ENCODE measurements around the gene UBTD2.
"Not testable (repeated sequence)": the region's sequence is repeated elsewhere in the genome, so short reads cannot be mapped to it uniquely, and the experiment has no call there.

The UBTD2 gene

GRCh38 chr5:172288465-172288864, 4.9 kb upstream of the UBTD2 start:
- POLR2A ChIA-PET, result no interaction called here
- peaks cover 9% of the 10 kb centered on the region for H3K4me1 ChIP-seq (ENCODE audit: control insufficient read depth, insufficient read depth, low read length)
- no peak overlapping the region for H3K4me3 ChIP-seq (ENCODE audit: low read depth, low read length)
- no peaks in the 10 kb centered on the region for H3K36me3 ChIP-seq (ENCODE audit: control insufficient read depth in 2 of 2, insufficient read depth in 1 of 2, low read length in 2 of 2)
- no peak overlapping the region for H3K27ac ChIP-seq (ENCODE audit: extremely low read depth, low read depth, low read length)
- H3K9me3 ChIP-seq (ENCODE audit: control insufficient read depth, insufficient read depth, low read depth, low read length), result no peaks in the 10 kb centered on the region
- TF ChIP-seq ZNF398 (tag by site-specific recombination; IDR thresholded peaks at IDR 0.05) (no peak), TCF7L2 (IDR thresholded peaks at IDR 0.05; ENCODE audit: borderline replicate concordance, low read depth, low read length) (no peak)
- CTCF ChIA-PET, result no interaction called here

GRCh38 chr5:172287140-172287539, 3.6 kb upstream of the UBTD2 start:
- POLR2A ChIA-PET; H3K27ac ChIP-seq (ENCODE audit: extremely low read depth, low read depth, low read length); H3K4me3 ChIP-seq (ENCODE audit: low read depth, low read length); H3K4me1 ChIP-seq (ENCODE audit: control insufficient read depth, insufficient read depth, low read length); H3K9me3 ChIP-seq (ENCODE audit: control insufficient read depth, insufficient read depth, low read depth, low read length); H3K36me3 ChIP-seq (ENCODE audit: control insufficient read depth in 2 of 2, insufficient read depth in 1 of 2, low read length in 2 of 2): not testable (repeated sequence)
- CTCF ChIA-PET, result interaction anchor here (0.7 kb wide), 1 partner anchor 421 kb away, joined by 3 read pairs; no protein-coding TSS in a partner anchor
- TF ChIP-seq ZBTB21 (tag by site-specific recombination; IDR thresholded peaks at IDR 0.05) (0 out of 2 replicates have a peak, but pooled peaks have one; percentile 12), ZNF629 (tag by site-specific recombination; IDR thresholded peaks at IDR 0.05) (peak; percentile 32; the same call in 1 of the 2 replicates), ZSCAN4 (tag by site-specific recombination; IDR thresholded peaks at IDR 0.05) (peak; percentile 50; the same call in 1 of the 2 replicates)

- ChIA-PET CTCF (interaction anchor here (0.6 to 1.5 kb wide), 7 partner anchors 8 to 181 kb away, joined by 3 to 8 read pairs (median 4); no protein-coding TSS in a partner anchor), POLR2A (interaction anchor here (0.5 kb wide), 1 partner anchor 870 kb away, joined by 3 read pairs; no protein-coding TSS in a partner anchor)
- Histone ChIP-seq H3K4me1 (ENCODE audit: control insufficient read depth, insufficient read depth, low read length) (peaks cover 18% of the 10 kb centered on the region), H3K4me3 (ENCODE audit: low read depth, low read length) (no peak overlapping the region), H3K27ac (ENCODE audit: extremely low read depth, low read depth, low read length) (no peak overlapping the region), H3K9me3 (ENCODE audit: control insufficient read depth, insufficient read depth, low read depth, low read length) (no peaks in the 10 kb centered on the region), H3K36me3 (ENCODE audit: control insufficient read depth in 2 of 2, insufficient read depth in 1 of 2, low read length in 2 of 2) (no peaks in the 10 kb centered on the region)
- TF ChIP-seq ZNF423 (tag by site-specific recombination; IDR thresholded peaks at IDR 0.05), result no peak
- TF ChIP-seq ZNF580 (tag by site-specific recombination; IDR thresholded peaks at IDR 0.05), result no peak
- no peak for TF ChIP-seq ZFP41 (tag by site-specific recombination; IDR thresholded peaks at IDR 0.05; ENCODE audit: borderline replicate concordance)
- no peak for TF ChIP-seq ZIC2 (tag by site-specific recombination; IDR thresholded peaks at IDR 0.05)
- no peak for TF ChIP-seq OSR2 (tag by site-specific recombination; IDR thresholded peaks at IDR 0.05)
- no peak for TF ChIP-seq AEBP2 (tag by site-specific recombination; IDR thresholded peaks at IDR 0.05; ENCODE audit: borderline replicate concordance)
- no peak for TF ChIP-seq ZNF16 (tag by site-specific recombination; IDR thresholded peaks at IDR 0.05; ENCODE audit: low read depth)
- TF ChIP-seq MYNN (tag by site-specific recombination; IDR thresholded peaks at IDR 0.05; ENCODE audit: borderline replicate concordance), result no peak
- TF ChIP-seq ZBTB10 (tag by site-specific recombination; IDR thresholded peaks at IDR 0.05), result no peak
- no peak for TF ChIP-seq GLI2 (tag by site-specific recombination; IDR thresholded peaks at IDR 0.05; ENCODE audit: borderline replicate concordance, low read depth)
- no peak for TF ChIP-seq ZNF645 (tag by site-specific recombination; IDR thresholded peaks at IDR 0.05)
- TF ChIP-seq SETDB1 (IDR thresholded peaks at IDR 0.05; ENCODE audit: insufficient read length, low read length), result no peak
- TF ChIP-seq ZNF514 (tag by site-specific recombination; IDR thresholded peaks at IDR 0.05), result no peak
- TF ChIP-seq ZNF2 (tag by site-specific recombination; IDR thresholded peaks at IDR 0.05), result no peak
Measured at GRCh38 chr5:172285226-172286143, 1.9 kb upstream of the UBTD2 start.
